GM19023 (cell line): ENCODE measurements around the gene CBFA2T3.
"Not testable (repeated sequence)": the region's sequence is repeated elsewhere in the genome, so short reads cannot be mapped to it uniquely, and the experiment has no call there.

ENCODE experiments used
- ATAC-seq: cut with Tn5 transposase; IDR thresholded peaks from one replicate; pipeline ENCODE4 v1.9.1; 2021; ENCODE audit warnings: mild to moderate bottlenecking, moderate library complexity; ENCODE audit not compliant: unreplicated experiment

CBFA2T3 gene

DNA sequence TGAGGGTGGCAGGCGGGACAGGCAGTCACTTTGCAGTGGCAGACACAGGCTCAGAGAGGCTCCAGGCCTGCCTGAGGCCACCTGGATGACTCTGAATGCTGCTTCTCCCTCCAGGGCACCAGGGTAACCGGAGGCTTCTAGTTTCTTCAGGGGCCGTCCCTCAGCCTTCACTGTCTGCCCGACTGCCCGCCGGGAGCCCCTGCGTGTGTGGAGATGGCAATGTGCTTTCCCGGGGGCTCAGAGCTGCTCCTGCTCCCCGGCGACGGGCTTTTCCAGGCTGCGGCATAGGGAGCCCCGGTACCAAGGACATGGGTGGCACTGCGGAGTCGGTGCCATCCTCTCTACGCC is 51.5 kb downstream of the CBFA2T3 start:
- no peak for ATAC-seq

DNA sequence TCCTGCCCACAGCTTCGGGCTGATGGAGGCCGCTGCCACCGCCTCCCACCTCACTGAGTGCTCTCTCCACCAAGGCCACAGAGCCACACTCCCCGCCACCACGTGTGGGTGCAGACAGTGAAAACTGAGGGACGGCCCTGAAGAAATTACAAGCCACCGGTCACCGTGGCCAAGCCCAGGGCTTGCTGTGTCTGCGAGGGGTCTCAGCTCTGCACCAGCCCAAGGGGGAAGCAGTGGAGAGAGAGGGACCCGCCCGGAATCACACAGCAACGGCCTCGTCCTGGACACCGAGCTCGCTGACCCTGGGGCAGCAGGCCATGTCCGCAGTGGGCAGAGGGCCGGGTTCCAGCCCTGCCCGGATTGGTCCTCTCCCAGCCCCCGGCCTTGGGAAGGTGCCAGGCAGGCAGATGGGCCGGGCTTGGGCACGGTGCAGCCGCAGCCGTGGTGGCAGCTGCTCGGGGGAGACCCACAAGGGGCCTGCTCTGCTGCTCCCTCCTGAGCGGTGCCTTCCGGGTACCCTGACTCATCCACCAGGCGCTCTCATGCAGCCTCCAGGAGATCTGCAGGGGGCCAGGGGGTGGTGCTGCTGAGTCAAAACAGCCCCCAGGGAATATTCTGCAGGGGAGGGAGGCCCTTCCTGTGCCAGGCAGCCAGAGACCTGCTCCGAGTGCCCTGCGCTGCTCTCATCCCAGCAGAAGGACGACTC is 52.0 kb downstream of the CBFA2T3 start:
- ATAC-seq: no peak

DNA sequence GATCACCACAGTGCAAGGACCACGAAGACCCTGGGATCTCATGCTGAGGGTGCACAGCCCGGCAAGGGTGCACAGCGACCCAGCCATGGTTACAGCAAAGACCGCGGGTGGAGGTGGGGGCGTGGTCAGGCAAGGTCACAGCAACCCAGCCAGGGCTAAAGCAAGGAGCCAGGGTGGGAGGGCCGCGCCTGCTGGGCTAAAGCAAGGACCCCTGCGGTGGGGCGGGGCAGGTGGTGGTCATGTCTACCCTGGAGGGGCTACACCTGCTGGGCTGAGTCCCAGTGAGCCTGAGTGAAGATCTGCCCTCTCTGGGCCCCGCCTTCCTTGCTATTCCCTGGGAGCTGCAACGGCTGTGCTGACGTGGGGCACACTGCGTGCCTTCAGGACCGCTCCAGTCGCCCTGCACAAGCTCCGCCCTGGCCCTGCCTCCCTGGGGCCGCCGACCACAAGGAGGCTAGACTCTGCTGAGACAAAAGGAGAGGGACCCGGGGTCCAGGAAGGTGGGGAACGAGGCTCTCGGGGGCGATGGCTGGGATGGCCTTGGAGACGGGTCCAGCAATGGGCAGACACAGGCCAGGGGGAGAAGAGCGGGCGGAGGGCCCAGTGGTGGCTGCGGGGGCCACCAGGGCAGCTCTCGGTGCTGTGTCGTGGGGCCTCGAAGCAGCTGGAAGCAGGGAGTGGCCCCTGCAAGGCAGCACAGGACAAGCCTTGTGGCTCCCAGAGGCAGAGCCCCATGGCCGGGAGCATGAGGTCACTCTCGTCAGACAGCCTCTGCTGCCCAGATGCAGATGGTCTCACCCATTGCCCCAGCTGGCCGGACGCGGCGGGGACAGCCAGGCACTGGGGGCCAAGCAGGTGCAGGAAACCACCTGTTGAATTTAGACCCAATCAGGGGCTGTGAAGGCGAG is 52.8 kb downstream of the CBFA2T3 start:
- ATAC-seq: no peak

DNA sequence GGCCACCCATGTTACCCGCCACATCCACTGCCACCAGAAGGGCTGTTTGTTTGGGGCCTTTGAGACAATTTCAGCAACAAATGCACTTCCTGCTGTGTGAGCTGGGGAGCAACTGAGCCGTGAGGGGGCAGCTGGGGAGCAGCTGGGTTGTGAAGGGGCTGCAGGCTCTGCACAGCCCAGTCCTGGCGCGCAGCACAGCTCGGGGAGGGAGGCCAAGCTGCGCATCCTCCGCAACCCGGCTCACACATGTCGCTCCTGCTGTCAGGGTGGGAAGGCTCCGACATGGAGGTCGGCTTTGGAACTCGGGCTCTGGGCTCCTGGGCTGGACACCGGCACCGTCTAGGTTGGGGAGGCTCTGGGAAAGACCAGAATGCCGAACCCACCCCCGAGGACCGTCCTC is 53.6 kb downstream of the CBFA2T3 start:
- no peak for ATAC-seq

DNA sequence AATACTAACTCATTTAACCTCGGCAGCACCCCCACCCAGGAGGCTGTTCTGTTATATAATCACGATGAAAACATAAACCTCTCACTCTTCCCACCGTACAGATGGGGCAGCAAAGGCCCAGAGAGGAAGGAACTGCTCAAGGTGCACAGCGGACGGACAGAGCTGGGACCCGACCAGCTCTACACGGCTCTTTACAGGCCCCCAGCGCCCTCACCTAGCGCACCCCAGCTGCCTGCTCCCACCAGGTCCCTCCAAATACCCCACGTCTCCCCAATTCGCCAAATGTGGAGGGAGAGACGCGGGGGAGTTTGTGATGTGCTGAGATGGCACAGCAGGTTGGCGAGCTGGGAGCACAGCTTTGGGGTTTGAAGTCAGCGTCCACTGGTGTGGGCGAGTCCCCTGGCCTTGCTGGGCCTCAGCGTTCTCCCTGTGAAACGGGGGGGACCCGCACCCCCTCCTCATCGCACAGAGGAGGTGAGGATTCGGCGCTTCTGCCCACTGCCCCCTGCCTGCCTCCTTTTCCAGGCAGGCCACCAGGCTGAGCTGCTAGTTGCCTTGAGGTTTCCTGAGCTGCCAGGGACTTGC is 54.1 kb downstream of the CBFA2T3 start:
- ATAC-seq: no peak

DNA sequence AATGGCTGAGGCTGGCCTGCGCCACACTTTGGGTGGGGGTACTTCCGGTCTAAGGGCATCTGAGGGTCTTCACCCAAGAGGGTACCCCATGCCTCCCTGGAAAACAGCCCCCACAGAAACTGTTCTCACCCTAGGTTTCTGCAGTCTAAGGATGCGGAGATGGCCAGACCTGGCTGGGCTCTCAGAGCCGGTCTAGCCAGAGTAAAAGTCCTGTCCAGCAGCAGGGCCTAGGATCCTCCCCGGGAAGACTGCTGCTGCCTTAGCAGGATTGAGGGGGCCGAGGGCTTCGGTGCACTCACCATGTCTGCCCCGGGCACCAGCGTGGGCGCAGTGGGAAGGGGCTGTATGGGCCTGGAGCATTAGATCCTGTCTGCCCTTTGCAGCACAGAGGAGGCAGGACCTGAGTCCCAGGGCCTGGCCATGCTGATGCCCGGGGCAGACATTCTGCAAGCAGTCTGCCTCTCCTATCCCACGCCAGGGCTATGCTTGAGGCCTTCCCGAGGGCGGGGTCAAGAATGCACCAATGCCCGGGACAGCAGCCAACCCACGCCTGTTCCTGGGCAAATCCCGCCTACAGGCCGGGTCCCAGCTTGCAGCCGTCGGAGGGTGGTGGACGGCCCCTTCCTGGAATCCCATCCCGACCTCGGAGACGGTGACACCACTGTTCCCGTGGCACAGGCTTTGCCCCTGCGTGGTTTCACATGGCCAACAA is 54.7 kb downstream of the CBFA2T3 start:
- no peak for ATAC-seq

DNA sequence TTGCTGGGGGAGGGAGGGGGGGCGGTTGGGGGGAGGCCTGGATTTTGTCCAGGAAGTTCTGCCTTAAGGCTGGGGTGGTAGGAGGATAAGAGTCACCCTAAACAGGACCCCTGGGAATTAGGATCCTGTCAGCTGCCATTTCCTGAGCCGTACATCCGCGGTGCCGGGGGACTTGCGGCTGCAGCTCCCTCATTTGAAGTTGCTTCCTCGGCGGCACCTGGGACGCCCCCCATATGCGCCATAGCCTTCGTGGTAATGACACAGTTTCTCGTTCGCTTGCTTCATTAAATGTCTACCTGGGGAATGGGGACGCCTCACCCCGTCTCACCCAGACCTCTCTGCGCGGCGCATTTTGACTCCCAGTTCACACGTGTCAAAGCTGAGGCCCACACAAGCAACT is 55.4 kb downstream of the CBFA2T3 start:
- no peak for ATAC-seq

DNA sequence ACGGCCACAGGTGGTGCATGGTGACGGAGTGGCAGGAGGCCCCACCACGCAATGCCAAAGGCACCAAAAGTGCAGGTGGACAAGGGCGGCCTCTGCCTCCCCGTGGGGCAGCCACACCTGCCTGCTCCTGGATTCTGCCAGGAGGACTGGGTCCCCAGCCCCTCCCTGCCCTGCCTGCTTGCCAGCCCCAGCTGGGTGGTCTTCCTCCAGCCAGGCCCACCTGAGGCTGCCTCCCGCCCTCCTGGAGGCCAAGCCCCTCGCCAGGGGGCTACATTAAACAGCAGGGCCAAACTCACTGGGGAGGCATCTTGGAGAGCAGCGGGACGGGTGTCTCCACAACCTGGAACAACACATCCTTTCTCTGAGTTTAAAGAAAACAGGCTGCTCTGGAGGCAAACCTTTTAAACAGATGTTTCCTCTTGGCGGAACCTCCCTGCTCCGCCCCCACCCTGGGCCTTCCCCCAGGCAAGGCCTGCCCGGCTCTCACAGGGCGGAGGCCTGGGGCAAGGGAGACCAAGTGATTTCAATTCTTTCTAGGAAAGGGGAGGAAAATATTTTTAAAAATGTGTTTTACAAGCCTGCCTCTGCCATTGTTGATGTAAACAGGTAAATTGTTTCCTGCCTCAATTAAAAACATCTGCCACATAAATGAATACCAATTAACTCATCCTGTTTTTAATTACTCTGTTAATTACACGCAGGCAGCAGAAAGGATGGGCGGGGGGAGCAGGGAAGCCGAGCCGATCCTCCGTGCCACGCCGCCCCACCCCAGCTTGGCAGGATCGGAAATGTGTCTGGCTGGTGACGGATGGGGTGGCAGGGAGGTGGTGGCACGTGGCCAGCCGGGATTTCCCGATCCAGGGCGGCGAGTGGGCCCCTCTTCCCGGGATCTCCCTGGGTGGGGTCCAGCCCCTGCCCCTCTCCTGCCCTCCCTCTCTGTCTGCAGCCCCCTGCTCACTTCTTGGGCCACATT is 56.1 kb downstream of the CBFA2T3 start:
- no peak for ATAC-seq

DNA sequence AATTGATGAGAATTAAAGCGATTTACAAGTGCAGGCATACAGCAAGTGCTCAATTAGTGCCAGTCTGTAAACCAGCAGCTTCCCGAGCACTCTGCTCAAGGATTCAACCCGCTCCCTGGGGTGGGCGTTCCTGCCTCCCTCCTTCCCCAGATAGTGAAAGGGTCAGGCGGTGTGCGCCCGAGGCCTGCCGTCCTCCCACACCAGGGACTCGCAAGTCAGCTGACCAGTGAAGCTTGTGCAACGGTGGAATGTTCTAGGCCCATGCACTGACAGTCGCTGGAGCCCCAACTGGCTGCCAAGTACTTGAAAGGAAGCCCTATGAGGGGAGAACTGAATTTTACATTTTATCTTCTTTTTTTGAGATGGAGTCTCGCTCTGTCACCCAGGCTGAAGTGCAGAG is 57.1 kb downstream of the CBFA2T3 start:
- no peak for ATAC-seq

DNA sequence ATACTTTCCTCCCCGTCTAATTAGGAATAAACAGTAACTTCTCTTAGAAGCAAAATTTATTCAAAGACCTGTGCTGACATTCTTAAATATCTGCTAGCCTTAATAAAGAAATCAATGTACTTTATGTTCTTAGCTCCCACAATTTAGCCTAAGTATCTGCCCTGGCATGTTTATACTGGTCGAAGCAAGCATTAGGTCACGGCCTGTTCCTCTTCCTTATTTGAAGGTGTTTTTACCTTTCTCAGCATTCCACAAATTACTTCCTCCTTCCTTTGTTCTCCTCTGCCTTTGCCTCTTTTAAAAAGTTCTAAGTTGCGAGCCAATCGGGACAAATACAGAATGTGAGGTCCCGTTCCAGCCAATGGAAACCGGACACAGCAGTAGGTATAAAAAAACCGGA is 58.1 kb downstream of the CBFA2T3 start:
- ATAC-seq: not testable (repeated sequence)

DNA sequence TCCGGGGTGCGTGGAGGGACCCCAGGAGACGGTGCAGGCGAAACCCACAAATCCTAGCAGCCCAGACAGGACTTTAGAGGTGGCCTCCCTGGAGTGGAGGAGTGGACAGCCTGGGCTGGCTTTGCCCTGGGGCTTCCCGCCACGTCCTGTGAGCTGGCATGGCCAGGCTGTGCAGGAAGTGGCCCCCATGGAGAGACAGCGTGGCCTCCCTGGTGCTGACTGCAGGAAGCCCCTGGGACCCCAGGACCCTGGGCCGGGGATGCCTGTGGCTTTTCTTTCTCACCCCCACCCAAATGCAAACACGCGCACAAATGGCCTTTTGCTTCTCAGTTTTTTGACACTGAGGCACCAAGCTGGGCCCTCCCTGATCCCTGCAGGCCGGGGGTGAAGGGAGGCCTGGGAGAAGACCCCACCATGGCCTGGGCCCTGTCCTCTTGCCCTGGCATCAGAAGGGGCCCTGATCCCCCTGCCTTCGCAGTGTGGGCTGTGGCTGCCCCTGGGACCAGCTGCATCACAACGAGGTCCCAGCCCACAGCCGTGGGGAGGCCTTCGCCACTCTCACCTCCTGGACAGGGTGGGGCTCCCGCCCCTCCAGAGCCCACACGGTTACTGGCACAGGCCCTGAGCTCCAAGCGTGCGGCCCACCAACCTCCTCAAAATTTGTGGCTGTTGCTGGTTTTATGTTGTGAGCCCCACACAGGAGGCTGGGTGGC is 58.9 kb downstream of the CBFA2T3 start:
- ATAC-seq: no peak

DNA sequence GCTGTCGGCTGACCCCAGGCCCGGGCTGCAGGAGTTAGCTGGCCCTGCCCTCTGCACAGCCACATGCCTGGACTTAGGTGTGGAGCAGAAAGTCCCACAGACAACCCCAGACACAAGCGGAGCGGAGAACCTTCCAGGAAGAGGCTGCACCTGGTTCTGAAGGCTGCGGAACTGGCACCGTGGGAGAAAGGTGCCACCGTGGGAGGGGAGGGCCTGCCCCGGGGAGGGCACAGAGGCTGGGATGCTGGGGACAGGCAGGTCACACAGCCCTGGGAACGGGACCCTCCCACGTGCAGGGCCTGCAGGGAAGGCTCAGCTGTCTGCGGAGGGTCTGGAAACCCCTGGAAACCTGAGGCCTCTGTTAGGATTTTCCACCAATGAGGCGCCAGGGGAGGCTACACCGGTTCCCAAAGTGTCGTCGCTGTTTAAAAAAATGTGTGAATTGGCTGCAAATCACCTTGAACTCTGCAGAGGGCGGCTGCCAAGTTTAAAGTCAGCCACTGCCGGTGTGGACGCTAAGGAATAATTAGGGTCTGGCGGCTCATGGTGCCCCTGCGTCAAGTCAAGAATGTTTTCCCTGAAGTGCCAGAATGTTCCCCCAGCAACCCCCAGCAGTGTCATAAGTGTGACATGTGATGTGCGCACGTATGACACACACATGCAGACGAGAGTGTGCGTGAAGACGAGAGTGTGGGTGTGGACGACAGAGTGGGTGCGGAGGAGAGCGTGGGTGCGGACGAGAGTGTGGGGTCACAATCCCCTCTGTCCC is 59.7 kb downstream of the CBFA2T3 start:
- no peak for ATAC-seq

DNA sequence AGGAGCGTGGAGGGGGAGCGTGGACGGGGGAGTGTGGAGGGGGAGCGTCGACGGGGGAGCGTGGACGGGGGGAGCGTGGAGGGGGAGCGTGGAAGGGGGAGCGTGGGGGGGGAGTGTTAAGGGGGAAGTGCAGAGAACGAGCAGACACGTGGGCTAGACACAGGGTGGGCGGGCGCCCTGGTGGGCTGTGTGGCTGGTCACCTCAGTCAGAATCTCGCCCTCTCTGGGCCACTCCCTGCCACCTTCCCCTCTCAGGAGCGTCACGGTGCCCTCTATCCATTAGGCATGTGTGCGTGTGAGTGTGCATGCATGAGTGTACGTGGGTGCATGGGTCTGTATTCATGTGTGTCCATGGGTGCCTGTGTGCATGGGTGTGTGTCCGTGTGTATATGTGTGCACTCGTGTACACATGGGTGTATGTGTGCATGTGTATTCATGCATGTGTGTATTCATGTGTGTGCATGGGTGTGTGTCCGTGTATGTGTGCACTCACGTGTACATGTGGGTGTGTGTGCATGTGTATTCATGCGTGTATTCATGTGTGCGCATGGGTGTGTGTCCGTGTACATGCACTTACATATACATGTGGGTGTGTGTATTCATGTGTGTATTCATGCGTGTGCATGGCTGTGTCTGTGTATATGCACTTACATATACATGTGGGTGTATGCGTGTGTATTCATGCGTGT is 61.2 kb downstream of the CBFA2T3 start:
- no peak for ATAC-seq

DNA sequence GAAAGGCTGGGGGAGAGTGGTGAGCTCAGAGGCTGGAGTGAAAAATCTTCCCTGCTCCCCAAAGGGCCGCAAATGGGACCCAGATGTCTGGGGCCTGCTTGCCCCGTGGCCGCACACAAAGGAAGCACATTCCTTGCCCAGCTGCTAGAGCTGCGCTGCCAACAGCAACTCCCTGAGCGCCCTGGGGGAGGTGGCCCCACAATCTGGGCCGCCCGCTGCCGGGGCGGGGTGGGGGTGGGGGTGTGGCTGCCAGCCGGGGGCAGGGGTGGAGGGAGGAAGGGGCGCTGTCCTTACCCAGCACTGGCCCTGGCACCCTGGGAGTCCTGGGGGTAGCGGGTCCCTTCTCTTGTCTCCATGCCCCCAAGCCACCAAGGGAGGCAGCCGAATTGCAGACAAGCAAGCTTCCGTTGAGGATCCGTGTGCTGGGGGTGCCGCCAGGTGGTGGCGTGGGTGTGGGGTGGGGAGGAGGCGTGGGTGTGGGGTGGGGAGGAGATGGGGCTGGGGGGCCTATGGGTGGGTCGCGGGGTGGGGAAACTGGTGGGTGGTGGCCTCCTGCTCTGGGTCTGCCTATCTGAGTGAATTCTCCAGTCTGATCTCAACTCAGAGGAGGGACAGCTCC is 62.1 kb downstream of the CBFA2T3 start:
- ATAC-seq: no peak

DNA sequence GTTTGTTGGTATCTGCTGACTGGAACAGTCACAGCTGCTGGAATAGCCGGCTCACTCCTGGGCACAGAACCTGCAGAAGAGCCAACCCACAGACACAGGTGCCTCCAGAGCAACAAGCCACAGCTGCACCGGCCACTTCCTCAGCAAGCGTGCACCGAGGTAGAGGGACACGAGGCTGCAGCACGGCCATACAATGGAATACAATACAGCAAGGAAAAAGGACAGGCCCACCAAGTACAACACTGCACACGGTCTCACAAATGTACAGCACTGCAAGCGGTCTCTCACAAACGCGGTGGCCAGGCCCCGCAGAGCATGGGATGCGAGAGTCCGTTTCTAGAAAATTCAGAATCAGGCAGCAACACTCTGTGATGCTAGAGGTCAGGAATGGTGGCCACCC is 63.1 kb downstream of the CBFA2T3 start:
- ATAC-seq: no peak

DNA sequence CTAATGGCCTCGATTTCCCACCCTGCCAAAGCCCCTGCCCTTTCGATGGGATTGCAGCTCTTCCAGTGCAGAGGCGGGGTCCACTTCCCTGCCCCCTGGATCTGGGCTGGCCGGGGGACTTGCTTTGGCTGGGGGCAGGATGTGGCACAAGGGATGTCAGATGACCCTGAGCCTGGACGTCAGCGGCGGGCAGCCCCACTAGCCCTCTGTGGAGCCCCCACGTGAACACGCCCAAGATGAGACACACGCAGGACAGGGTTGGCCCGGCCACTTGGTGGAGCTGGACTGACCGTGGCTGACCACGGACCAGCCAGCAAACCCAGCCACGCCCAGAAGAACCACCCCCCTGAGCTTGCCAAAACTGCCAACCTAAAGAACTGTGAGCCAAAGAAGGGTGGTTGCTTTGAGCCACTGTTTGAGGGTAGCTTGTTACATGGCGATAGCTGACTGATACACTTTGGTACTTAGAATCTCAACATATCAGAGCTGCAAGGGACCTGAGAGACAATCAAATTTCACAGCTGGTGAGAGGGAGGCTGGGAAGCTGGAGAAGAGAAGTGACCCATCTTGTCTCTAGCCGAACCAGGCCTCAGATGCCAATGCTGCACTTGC is 63.9 kb downstream of the CBFA2T3 start:
- no peak for ATAC-seq

DNA sequence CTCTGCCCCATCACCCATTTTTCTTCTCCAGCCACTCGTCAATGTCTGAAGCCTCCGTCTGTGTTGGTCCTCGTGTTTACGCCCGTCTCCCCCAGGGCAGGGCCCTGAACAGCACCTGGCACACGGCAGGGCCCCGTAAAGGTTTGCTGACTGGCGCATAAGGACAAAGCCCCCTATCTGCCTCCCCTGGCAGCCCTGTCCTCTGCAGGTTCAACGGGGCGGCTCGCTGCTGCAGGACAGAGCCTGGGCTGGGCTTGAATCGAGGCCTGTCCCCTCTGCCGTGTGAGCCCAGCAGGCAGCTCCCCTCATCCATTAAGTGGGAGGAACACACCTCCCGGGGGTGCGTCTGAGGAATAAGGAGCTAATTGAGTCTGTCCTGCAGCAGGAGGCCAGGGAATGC is 64.5 kb downstream of the CBFA2T3 start:
- no peak for ATAC-seq

DNA sequence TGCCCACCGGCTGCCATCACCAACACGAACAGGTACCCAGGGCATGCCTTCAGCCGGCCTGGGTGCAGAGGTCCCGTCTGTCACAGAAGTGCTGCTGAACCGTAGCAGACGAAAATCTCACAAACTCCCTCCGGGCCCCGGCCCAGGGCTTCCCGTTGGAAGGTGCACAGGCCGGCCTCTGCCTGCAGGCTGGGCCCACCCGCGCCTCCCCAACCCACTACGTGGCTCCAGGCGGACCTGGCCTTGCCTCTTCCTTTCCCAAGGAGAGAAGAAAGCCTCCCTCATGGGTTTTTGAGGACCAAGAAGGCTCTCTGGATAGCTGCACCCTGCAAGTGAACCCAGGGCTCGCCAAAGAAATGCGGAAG is 65.1 kb downstream of the CBFA2T3 start:
- no peak for ATAC-seq
